Stimulated activated CD8-positive, alpha-beta memory T cell treated with anti-CD3 and anti-CD28 coated beads, Interleukin-12 subunit alpha, Interleukin-12 subunit beta, amount 100 ng/mL, for 24 hours (primary cell): ENCODE results near the gene SOX30.

Experiments used
- DNase-seq: peaks from one replicate; pipeline ENCODE4 v3.0.0-alpha.2; 2020; ENCODE audit errors: extremely low read depth

The SOX30 gene

DNA sequence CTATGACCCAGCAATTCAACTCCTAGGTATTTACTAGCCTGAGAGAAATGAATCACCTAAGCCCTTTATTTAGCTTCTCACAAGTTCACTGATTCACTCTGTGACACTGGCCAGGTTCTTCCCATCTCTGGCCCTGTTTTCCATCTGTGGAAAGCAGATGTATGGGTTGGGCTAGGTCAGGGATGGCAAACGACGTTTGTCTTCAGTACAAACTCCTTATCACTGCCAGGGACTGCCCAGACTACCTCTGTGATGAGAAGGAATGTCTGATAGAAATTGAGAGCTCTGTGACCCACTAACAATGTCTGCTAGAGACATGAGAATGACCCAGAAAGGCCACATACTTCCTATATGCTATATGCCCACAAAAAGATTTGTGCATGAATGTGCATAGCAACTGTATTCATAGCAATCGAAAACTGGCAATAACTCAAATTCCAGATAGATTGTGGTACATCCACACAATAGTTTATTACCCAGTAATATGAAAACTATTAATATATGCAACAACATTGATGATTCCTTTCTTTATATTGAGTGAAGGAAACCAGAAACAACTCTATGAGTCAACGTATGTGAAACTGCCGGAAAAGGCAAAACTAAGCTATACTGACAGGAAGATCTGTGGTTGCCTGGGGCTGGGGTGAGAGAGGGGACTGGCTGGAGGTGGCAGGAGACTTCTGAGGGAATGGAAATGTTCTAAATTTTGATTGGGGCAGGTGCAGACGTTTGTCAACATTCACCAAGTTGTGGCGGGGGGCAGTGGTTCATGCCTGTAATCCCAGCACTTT lies 44.7 kb downstream of the SOX30 start:
- no peak for DNase-seq

DNA sequence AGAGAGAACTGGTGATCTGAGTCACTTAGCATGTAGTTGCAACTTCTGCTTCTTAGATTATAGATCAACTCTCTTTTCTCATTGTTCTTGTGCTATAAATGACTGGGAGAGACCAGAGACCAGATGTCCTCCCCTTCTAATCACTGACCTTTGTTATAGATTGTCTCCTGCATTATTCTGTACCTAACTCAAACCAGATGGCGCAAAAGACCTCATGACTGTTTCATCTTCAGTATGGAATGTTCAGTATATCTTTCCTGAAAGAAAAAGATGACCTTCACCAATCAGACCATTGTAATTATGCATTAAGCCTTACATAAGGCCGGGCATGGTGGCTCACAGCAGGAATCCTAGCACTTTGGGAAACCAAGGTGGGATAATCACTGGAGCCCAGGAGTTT lies 46.2 kb downstream of the SOX30 start:
- DNase-seq, result no peak

DNA sequence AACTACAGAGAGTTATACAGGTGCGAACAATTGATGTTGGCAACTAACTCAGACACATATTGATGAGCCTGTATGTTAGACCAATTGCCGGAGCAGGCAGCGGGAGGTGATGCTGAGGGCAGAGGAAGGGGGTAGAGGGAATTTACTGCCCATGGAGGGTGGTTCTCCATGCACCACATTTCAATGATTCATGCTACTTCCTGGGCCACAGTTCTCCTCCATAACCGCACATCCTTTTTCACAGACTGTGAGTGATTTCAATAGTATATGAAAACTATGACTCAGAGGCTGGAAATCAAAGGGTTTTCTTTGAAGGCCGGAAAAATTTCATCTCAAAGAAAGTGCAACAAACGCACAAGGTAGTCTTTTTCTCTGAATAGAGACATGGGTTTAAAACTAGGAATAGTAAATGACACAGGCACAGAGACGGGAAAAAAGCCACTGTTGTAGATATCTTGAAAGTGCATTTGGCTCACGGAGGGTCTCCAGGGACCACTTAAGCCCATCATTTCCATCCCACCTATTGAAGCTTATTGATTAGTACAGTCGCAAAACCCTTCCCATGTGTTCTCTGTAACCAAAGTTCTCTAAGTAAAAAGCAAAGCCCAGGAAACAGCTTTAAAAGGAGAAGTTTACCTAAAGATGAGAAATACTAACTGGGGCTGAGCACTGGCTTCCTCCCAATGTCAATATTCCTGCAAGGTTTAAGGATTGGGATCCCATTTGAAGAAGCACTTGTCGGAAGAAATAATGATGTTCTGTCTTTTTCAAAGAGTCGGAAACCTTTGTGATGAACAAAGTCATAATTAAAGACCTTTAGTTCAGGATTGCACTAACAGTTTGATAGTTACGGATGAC lies 48.7 kb downstream of the SOX30 start:
- no peak for DNase-seq

DNA sequence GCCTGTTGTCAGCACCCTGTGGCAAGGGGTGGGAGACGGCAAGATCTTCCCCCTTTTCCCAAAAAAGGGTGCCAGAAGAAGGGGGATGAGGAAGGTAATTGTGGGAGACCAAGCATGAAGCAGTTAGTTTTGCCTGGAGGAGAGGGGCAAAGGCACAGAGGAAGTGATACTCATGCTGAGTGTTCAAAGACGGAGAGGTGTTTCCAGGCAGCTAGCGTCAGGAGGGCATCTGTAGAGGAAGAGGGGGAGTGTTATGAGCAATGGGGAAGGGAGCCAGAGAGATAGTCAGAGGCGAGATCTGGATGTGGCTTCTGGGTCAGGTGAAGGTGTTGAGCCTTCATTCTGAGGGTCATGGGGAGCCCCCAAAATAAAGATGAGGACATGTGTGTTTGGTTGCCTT lies 49.7 kb downstream of the SOX30 start:
- DNase-seq, result no peak

DNA sequence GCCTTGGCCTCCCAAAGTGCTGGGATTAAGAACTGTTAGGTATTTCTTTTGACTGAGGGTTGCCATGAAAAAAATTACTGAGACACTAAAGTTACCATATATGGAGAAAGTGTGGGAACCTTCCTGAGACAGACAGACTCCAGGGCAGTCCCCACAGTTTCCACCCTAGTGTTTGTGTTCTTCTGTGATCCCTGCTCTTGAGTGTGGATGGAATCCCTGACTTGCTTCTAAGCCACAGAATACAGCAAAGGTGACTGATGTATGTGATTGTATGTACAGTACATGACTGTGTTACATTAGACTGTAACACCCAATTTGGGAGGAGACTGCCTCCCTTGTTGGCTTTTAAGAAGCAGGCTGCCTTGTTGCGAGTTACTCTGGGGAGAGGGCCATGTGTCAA lies 52.0 kb downstream of the SOX30 start:
- DNase-seq, result no peak

DNA sequence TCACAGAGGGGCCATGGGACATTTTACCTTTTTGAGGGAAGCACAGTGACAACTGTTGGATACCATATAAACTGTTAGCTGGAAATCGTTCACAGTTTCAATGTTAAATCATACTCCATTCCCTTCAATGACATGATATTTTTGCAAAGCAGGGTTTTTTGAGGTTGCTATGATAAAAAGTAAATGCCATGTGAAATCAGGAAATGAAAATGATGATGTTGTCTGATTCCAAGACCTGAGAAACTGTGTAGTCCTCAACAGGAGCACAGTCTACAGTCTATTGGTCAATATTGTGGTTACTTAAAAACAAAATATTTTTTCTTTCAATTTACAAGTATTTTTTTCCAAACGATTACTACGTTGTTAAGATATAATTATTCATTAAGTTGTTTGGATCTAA lies 52.7 kb downstream of the SOX30 start:
- no peak for DNase-seq

DNA sequence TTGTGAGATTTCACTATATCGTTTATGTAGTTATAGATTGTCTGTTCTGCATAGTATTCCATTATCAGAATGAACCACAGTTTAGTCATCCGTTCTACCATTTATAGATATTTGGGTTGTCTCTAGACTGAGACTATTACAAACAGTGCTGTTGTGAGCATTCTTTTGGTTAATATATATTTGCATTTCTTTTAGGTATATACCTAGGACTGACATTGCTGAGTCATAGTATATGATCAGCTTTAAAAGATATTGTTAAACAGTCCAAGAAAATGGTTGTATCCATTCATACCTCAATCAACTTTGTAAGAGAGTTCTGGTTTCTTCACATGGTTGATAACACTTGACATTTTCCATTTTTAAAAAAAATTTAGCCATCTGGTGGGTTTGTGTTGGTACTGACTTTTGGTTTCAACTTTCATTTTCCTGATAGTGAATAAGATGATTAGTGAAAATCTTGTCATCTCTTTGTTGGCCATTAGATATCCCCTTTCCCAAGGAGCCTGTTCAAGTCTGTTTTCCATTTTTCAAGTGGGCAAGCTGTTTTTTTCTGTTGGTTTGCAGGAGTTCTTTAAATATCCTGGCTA lies 53.8 kb downstream of the SOX30 start:
- DNase-seq, result no peak

DNA sequence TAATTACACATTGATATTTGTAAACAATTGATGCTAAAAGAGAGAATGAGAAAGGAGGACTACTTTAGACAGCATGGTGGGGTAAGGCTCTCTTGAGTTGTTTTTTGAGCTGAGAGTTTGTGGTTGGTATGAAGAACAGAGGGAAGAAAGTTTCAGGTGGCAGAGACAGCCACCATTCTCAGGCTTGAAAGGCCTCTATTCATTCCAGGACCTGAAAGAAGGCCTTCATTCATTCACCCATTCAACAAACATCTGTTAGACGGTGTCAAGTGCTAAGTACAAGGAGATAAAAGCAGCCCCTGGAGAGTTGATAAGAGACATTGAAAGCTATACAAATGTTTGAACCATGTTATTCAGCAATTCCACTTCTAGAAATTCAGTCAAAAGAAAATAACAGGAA lies 55.0 kb downstream of the SOX30 start:
- DNase-seq, result no peak

DNA sequence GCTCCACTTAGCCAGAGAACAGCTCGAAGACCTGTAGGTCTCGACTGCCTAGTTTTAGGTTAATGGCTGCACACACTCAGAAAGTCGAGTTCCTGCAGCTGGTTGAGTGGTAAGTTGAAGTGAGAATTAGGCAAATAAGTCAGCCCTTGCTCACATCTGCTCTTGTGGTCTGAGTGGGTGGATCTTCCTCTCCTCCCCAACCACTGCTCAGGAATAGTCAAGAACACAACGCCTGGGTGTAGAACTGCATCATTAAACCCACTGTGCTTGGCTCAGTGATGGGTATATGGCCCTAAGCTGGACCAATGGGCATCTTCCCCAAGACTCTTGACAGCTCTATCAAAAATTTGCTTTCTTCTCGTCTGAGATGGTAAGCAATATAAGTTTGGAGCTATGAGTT lies 55.8 kb downstream of the SOX30 start:
- no peak for DNase-seq

DNA sequence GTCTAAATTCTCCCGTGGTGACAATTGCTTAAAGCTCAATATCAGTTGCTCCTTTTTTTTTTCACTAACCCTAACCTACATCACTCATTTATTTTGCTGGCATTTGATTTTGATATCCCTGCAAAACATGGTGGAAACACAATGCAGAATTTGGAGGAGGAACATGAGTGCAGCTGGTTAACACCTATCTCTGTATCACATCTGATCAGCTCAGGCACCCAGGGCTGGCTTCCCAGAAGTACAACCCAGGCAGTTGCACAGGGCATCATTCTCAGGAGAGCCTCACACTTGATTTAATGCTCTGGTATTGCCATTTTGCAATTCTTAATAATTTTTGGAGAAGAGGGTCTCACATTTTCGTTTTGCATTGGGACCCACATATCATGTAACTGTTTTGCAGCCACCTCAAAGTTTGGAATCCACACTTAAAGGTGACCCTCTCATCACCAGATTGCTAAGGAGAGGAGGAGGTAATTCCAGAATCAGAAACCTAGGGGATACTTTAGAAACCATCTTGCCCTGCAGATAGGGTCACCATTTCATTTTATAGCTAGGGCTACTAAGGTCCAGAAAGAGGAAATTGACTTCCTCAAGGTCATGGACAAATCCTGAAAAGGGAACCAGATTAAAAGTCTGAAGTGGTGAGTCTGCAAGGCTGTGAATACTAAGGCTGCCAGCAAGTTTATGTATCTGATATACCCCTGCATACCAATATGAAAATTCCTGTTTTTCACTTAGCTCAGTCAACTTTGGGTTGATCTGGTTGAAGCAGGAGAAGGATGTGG lies 57.4 kb downstream of the SOX30 start:
- DNase-seq, result no peak

DNA sequence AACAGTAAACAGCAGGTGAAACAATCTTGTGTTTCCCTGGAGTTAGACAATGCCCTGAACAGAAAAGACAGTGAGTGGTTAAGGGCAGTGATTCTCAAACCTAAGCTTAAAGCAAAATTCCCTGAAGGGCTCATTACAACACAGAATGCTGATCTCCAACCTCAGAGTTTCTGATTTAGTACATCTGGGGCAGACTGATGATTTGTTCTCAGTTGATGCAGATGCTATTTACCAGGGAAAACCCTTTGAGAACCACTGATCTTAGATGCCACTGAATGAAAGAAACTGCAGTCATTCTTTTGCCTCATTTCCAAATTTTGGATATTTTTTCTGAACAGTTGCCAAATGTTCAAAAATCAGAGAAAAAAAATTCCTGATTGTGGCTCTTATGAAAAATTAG lies 58.0 kb downstream of the SOX30 start:
- DNase-seq, result no peak

DNA sequence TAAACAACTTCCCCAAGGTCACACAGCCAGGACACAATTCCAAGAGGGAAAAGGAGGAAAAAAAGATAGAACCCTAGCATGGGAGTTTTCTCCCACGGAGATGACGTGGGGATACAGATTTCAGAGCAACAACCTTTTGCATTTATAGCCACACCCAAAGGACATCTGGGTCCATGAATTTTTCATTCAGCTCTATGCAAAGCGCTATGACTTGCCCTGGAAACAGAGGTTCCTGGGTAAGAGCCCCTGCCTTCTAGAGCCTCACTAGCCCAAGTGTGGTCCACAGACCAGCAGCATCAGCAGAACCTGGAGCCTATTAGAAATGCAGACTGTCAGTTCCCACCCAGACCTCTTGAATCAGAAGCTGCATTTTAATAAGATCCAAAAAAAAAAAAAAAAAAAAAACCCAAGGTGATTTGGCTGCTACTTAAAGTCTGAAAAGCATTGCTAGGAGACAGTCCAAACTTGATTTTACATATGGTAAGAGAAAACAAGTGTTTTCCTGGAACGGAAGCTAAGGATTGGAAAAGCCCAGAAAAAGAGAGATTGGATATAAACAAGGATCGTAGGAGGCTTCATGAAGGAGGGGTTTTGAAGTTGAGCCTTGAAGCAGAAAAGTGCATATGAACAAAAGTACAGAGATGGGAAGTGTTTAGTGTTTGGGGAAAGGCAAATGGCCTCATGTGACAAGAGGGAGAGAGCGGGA lies 59.0 kb downstream of the SOX30 start:
- no peak for DNase-seq

DNA sequence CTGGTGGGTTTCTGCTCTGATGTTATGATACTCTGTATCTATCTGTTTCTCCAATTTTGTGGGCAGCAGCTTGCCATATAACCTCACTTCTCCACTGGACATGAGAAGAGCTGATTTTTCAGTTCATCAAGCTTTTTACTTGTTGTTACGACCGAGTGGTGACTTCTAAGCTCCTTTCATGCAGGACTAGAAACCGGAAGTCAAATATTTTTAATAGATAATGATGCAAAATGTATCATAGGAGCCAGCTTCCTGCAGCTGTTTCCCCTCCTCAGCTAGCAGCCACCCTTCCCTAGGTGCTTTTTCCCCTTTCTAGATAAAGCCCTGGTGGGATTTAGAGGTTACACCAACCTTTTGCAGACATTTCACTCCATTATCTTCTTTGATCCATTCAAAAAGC lies 59.6 kb downstream of the SOX30 start:
- no peak for DNase-seq

DNA sequence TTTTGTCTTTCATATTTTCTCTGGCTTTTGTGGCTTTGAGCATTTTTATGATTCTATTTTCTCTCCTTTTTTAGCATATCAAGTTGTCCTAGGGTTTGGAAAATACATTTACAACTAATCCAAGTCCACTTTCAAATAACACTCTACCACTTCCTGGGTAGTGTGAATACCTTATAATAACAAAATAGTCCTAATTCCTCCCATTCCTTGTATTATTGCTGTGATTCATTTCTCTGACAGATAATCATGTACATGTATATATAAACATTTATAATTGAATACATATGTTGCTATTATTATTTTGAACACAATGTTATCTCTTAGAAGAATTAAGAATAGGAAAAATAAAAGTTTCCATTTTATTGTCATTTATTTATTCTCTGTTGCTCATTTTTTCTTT lies 61.8 kb downstream of the SOX30 start:
- no peak for DNase-seq

DNA sequence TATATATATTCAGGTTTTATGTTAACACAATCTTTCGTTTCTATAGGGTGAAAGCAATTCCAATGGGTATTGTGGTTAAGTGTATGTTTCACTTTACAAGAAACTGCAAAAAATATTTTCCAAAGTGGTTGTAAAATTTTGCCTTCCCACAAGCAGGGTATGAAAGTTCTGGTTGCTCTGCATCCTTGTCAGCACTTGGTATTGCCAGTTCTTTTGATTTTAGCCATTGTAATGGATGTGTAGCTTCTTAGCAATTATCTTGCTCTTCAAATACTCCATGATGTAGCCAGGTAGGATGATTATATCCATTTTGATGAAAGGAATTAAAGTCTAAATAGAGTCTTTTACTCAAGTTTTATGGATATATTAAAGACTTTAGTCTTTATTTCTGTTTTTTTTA lies 67.6 kb downstream of the SOX30 start:
- no peak for DNase-seq

DNA sequence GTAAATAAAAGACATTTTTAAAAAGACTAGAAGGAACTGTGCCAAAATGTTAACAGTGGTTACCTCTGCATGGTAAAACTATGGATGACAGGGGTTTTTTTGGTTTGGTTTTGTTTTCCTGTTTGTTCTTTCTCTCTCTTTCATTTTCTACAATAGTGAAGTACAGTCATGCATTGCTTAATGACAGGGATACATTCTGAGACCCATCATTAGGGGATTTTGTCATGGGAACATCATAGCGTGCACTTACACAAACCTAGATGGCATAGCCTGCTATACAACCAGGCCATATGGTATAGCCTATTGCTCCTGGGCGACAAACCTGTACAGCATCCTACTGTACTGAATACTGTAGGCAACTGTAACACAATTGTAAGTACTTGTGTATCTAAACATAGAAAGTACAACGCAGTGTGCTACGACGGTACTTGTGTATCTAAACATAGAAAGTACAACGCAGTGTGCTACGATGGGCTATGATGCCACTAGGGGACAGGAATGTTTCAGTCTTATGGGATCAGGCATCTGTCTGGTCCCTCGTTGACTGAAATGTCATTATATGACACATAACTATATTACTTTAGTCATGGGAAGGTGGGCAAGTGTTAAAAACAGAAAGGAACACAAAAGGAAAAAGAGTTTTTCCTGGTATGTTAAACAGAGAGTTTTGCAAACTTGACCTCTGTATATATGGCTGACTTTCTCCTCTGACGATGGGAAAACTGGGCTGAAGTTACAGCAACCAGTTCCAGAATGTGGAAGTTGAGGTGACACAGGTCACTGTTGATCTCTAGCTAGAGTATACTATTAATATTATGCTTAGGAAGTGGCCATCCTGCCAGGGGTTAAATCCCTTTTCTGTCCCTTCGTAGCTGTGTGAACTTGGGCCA lies 69.3 kb downstream of the SOX30 start:
- DNase-seq, result no peak

DNA sequence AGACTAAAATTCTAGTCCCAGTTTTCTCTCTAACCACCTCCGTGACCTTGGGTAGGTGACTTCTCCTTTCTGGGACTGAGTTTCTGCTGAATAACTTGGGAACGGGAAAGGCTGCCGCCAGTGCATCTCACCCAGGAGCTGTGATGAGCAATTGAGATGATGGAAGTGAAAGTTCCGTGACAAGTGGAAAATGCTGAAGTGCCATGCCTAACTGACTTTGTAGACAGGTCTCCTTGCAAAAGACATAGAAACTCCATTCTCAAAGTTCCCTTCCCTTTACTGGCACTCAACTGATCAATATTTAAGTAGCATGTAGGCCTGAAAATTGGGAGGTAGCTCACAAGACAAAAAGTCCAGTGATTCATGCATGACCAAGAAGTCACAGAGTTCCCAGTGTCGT lies 70.3 kb downstream of the SOX30 start:
- DNase-seq, result no peak

DNA sequence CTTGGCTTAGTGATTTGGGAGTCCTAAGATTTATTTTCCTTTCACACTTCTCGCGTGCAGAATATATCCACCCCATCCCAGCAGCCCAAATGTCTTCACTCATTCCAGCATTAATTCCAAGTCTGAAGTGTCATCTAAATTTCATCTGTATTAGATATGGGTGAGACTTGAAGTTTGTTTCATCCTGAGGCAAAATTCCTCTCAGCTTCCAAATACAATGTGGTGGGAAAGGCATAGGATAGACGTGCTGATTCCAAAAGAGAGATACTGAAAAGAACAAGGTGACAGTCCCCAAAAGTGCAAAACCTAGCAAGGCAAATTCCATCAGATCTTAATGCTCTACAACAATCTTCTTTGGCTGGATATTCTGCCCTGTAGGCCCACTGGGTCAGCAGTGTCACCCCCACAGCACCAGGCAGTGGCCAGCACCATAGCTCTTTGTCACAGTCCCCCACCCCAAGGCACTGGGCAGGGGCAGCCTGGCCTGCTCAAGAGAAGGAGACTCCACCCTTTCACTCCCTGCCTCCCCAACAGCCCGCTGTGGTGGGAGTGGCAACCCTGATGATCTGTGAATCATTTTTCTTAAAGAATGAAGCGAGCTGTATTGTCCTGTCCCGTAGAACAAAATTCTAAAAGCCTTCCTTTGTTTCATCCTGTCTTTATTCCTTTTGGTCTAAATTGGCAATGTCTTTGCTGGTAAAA lies 74.0 kb downstream of the SOX30 start:
- DNase-seq, result no peak

DNA sequence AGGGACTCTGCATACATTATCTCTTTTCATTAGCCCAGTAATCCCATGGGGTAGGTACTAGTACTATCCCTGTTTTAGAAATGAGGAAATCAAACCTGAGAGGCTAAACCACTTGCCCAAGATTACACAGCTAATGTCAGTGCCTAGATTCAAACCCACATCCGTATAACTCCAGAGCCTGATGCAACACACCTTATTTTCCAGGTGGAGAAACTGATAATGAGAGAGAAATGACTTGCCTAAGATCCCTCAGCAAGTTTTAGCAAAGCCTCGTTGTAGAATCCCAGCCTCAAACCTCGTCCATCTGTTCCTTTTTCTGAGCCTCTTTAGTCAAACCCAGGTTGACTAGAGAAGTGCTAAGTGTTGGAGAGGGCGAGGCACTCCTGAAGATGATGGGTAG lies 75.6 kb downstream of the SOX30 start:
- no peak for DNase-seq
